ENCODE data around the gene ABHD12B.

The ABHD12B gene

GRCh38 chr14:50932156-50932555, 60.3 kb downstream of the ABHD12B start:
- no peak overlapping the region for H4K8ac ChIP-seq (ENCODE audit: low read depth, low read length)
- no peak overlapping the region for H2BK15ac ChIP-seq (replicated peaks; ENCODE audit: low read depth)
- no peaks in the 10 kb centered on the region for H3K4me1 ChIP-seq (ENCODE audit: control insufficient read depth, low read depth, low read length)
- no peak overlapping the region for H2AK5ac ChIP-seq (ENCODE audit: low read length)
- H3K9ac ChIP-seq (ENCODE audit: low read length) = no peak overlapping the region
- H3K4me3 ChIP-seq (ENCODE audit: low read length) = no peak overlapping the region
- no peaks in the 10 kb centered on the region for H3K79me2 ChIP-seq (ENCODE audit: control insufficient read depth, insufficient read depth, low read length)
- H3K36me3 ChIP-seq (ENCODE audit: control insufficient read depth, insufficient read depth, low read length) = peaks cover 1% of the 10 kb centered on the region
- H3K56ac ChIP-seq (ENCODE audit: low read length) = no peak overlapping the region
- H2BK120ac ChIP-seq (ENCODE audit: low read depth, low read length) = no peak overlapping the region
- H3K27ac ChIP-seq (ENCODE audit: low read depth, low read length) = no peak overlapping the region
- H2BK5ac ChIP-seq (ENCODE audit: low read length) = no peak overlapping the region
- no peak overlapping the region for H4K5ac ChIP-seq (ENCODE audit: low read length)
- H3K27me3 ChIP-seq (ENCODE audit: insufficient read depth, low read length, poor library complexity) = no peaks in the 10 kb centered on the region
- H3K79me1 ChIP-seq (ENCODE audit: low read length) = no peaks in the 10 kb centered on the region
- WGBS (ENCODE audit: extremely low coverage, insufficient coverage, low lambda C conversion rate) = no CpG with 5 or more reads among the region's 1 CpG
- H3K4ac ChIP-seq (ENCODE audit: low read depth, low read length) = no peak overlapping the region
- no peak for DNase-seq
- no peak overlapping the region for H3K4me2 ChIP-seq (ENCODE audit: low read length)
- no peak overlapping the region for H3K18ac ChIP-seq (ENCODE audit: low read length)
- H3K23ac ChIP-seq (ENCODE audit: low read length) = no peak overlapping the region

GRCh38 chr14:50932592-50933495, 61.0 kb downstream of the ABHD12B start:
- H3K4ac ChIP-seq (ENCODE audit: low read depth, low read length) = no peak overlapping the region
- H3K56ac ChIP-seq (ENCODE audit: low read length) = no peak overlapping the region
- H2AK5ac ChIP-seq (ENCODE audit: low read length) = no peak overlapping the region
- H3K79me2 ChIP-seq (ENCODE audit: control insufficient read depth, insufficient read depth, low read length) = no peaks in the 10 kb centered on the region
- H3K18ac ChIP-seq (ENCODE audit: low read length) = peak overlapping the region; percentile 75
- no peak overlapping the region for H3K9ac ChIP-seq (ENCODE audit: low read length)
- H4K5ac ChIP-seq (ENCODE audit: low read length) = no peak overlapping the region
- H3K27ac ChIP-seq (ENCODE audit: low read depth, low read length) = no peak overlapping the region
- H3K36me3 ChIP-seq (ENCODE audit: control insufficient read depth, insufficient read depth, low read length) = peaks cover 1% of the 10 kb centered on the region
- no peak overlapping the region for H3K23ac ChIP-seq (ENCODE audit: low read length)
- no peak overlapping the region for H3K4me2 ChIP-seq (ENCODE audit: low read length)
- H2BK120ac ChIP-seq (ENCODE audit: low read depth, low read length) = peak overlapping the region; percentile 38
- H4K8ac ChIP-seq (ENCODE audit: low read depth, low read length) = no peak overlapping the region
- no peak overlapping the region for H2BK5ac ChIP-seq (ENCODE audit: low read length)
- no peaks in the 10 kb centered on the region for H3K27me3 ChIP-seq (ENCODE audit: insufficient read depth, low read length, poor library complexity)
- DNase-seq = peak; percentile 76
- H2BK15ac ChIP-seq (replicated peaks; ENCODE audit: low read depth) = no peak overlapping the region
- H3K4me3 ChIP-seq (ENCODE audit: low read length) = no peak overlapping the region
- WGBS (ENCODE audit: extremely low coverage, insufficient coverage, low lambda C conversion rate) = no CpG with 5 or more reads among the region's 4 CpGs
- no peaks in the 10 kb centered on the region for H3K4me1 ChIP-seq (ENCODE audit: control insufficient read depth, low read depth, low read length)
- no peaks in the 10 kb centered on the region for H3K79me1 ChIP-seq (ENCODE audit: low read length)

- H3K4ac ChIP-seq (ENCODE audit: low read depth, low read length) = no peak overlapping the region
- WGBS (ENCODE audit: extremely low coverage, insufficient coverage, low lambda C conversion rate) = no CpG with 5 or more reads among the region's 5 CpGs
- no peak overlapping the region for H4K8ac ChIP-seq (ENCODE audit: low read depth, low read length)
- H3K79me1 ChIP-seq (ENCODE audit: low read length) = no peaks in the 10 kb centered on the region
- H3K27me3 ChIP-seq (ENCODE audit: insufficient read depth, low read length, poor library complexity) = no peaks in the 10 kb centered on the region
- no peak overlapping the region for H2BK5ac ChIP-seq (ENCODE audit: low read length)
- DNase-seq = no peak
- H4K5ac ChIP-seq (ENCODE audit: low read length) = no peak overlapping the region
- H3K4me3 ChIP-seq (ENCODE audit: low read length) = no peak overlapping the region
- H3K56ac ChIP-seq (ENCODE audit: low read length) = no peak overlapping the region
- no peak overlapping the region for H3K9ac ChIP-seq (ENCODE audit: low read length)
- H2BK15ac ChIP-seq (replicated peaks; ENCODE audit: low read depth) = no peak overlapping the region
- no peaks in the 10 kb centered on the region for H3K4me1 ChIP-seq (ENCODE audit: control insufficient read depth, low read depth, low read length)
- H3K4me2 ChIP-seq (ENCODE audit: low read length) = no peak overlapping the region
- H3K18ac ChIP-seq (ENCODE audit: low read length) = no peak overlapping the region
- no peaks in the 10 kb centered on the region for H3K79me2 ChIP-seq (ENCODE audit: control insufficient read depth, insufficient read depth, low read length)
- peaks cover 1% of the 10 kb centered on the region for H3K36me3 ChIP-seq (ENCODE audit: control insufficient read depth, insufficient read depth, low read length)
- H3K23ac ChIP-seq (ENCODE audit: low read length) = no peak overlapping the region
- H2BK120ac ChIP-seq (ENCODE audit: low read depth, low read length) = no peak overlapping the region
- no peak overlapping the region for H2AK5ac ChIP-seq (ENCODE audit: low read length)
- no peak overlapping the region for H3K27ac ChIP-seq (ENCODE audit: low read depth, low read length)
Measured at GRCh38 chr14:50935126-50936015, 63.5 kb downstream of the ABHD12B start.

- H4K8ac ChIP-seq (ENCODE audit: low read depth, low read length) = no peak overlapping the region
- H3K56ac ChIP-seq (ENCODE audit: low read length) = no peak overlapping the region
- no peak for DNase-seq
- no peak overlapping the region for H3K4me3 ChIP-seq (ENCODE audit: low read length)
- H3K9ac ChIP-seq (ENCODE audit: low read length) = no peak overlapping the region
- no peaks in the 10 kb centered on the region for H3K4me1 ChIP-seq (ENCODE audit: control insufficient read depth, low read depth, low read length)
- no peaks in the 10 kb centered on the region for H3K27me3 ChIP-seq (ENCODE audit: insufficient read depth, low read length, poor library complexity)
- no peaks in the 10 kb centered on the region for H3K79me2 ChIP-seq (ENCODE audit: control insufficient read depth, insufficient read depth, low read length)
- H3K23ac ChIP-seq (ENCODE audit: low read length) = no peak overlapping the region
- no CpG with 5 or more reads among the region's 2 CpGs for WGBS (ENCODE audit: extremely low coverage, insufficient coverage, low lambda C conversion rate)
- no peaks in the 10 kb centered on the region for H3K79me1 ChIP-seq (ENCODE audit: low read length)
- no peak overlapping the region for H4K5ac ChIP-seq (ENCODE audit: low read length)
- no peak overlapping the region for H3K18ac ChIP-seq (ENCODE audit: low read length)
- H2BK5ac ChIP-seq (ENCODE audit: low read length) = no peak overlapping the region
- no peak overlapping the region for H2AK5ac ChIP-seq (ENCODE audit: low read length)
- H2BK15ac ChIP-seq (replicated peaks; ENCODE audit: low read depth) = no peak overlapping the region
- H3K36me3 ChIP-seq (ENCODE audit: control insufficient read depth, insufficient read depth, low read length) = peaks cover 1% of the 10 kb centered on the region
- no peak overlapping the region for H3K4ac ChIP-seq (ENCODE audit: low read depth, low read length)
- no peak overlapping the region for H2BK120ac ChIP-seq (ENCODE audit: low read depth, low read length)
- no peak overlapping the region for H3K4me2 ChIP-seq (ENCODE audit: low read length)
- no peak overlapping the region for H3K27ac ChIP-seq (ENCODE audit: low read depth, low read length)
Measured at GRCh38 chr14:50936016-50936340, 64.1 kb downstream of the ABHD12B start.

GRCh38 chr14:50936882-50937281, 65.0 kb downstream of the ABHD12B start:
- Histone ChIP-seq H3K4me1 (ENCODE audit: control insufficient read depth, low read depth, low read length) (no peaks in the 10 kb centered on the region), H2BK120ac (ENCODE audit: low read depth, low read length) (no peak overlapping the region), H3K4ac (ENCODE audit: low read depth, low read length) (no peak overlapping the region), H3K4me3 (ENCODE audit: low read length) (no peak overlapping the region), H3K79me2 (ENCODE audit: control insufficient read depth, insufficient read depth, low read length) (no peaks in the 10 kb centered on the region), H4K8ac (ENCODE audit: low read depth, low read length) (no peak overlapping the region), H2AK5ac (ENCODE audit: low read length) (no peak overlapping the region), H4K5ac (ENCODE audit: low read length) (no peak overlapping the region), H3K27ac (ENCODE audit: low read depth, low read length) (no peak overlapping the region), H2BK15ac (replicated peaks; ENCODE audit: low read depth) (no peak overlapping the region), H3K56ac (ENCODE audit: low read length) (no peak overlapping the region), H2BK5ac (ENCODE audit: low read length) (no peak overlapping the region), H3K4me2 (ENCODE audit: low read length) (no peak overlapping the region), H3K9ac (ENCODE audit: low read length) (no peak overlapping the region), H3K36me3 (ENCODE audit: control insufficient read depth, insufficient read depth, low read length) (no peaks in the 10 kb centered on the region), H3K18ac (ENCODE audit: low read length) (no peak overlapping the region), H3K27me3 (ENCODE audit: insufficient read depth, low read length, poor library complexity) (no peaks in the 10 kb centered on the region), H3K79me1 (ENCODE audit: low read length) (no peaks in the 10 kb centered on the region), H3K23ac (ENCODE audit: low read length) (no peak overlapping the region)
- WGBS (ENCODE audit: extremely low coverage, insufficient coverage, low lambda C conversion rate) = no CpG with 5 or more reads among the region's 2 CpGs
- no peak for DNase-seq
